ENCODE measurements around the gene CNIH2. TPM values are rescaled to one million over a fixed set of nuclear protein-coding genes. Genes with fewer than 3 reads are reported as not detected.

CNIH2 gene
- total and polyA plus RNA-seq, 2 of the 8 experiments (the other 6 are each of a cell fraction or from before 2014, with no cell fraction given), result 12.5 to 15.8 TPM

DNA sequence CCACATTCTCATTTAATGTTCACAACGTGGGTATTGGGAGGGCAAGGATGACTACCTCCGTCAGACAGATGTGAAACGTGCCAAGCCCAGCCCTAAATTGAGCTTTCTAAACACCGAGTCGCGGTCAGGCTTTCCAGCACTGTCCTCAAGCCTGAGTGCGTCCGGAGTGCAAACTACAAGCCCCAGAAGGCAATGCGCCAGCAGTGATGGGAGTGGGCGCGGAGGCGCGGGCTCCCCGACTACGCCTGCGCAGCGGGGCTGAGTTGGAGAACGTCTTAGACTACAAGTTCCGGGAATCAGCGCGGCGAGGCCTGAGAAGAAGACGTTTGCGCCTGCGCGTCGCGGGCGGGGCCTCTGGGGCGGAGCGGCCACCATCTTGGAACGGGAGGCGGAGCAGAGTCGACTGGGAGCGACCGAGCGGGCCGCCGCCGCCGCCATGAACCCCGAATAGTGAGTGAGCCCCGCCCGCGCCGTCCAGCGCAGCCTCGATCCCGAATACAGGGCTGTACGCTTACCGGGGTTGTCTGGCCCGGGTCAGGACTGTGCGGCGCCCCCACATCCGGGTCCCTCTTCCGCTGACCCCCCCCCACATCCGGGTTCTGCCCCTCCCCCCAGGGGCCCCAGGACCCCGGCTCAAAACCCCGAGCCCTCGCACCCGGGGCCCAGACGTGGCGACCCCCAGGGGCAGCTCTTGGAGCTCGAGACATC is 9.6 kb upstream of the CNIH2 start, which contains the start of gene RAB1B:
Gene RAB1B, plus strand, starts transcription at position 396 of the 708 bp plus-strand sequence. Its CDS starts 41 bp downstream, at position 437.
- Histone ChIP-seq H4K91ac (replicated peaks; ENCODE audit: insufficient read length, low read length) (peak within 1 kb of the TSS; percentile 96), H3K36me3 (ENCODE audit: control insufficient read depth in 2 of 4, insufficient read depth in 4 of 4, low read length in 3 of 4) (peaks cover 10 to 22% (median 16%) of the 10 kb centered on the region in 4 experiments), H3K4me1 (replicated peaks in 1 of 4; ENCODE audit: control insufficient read depth in 3 of 4, insufficient read depth in 4 of 4, low read length in 3 of 4) (peaks cover 0 to 5% (median 3%) of the 10 kb centered on the region in 4 experiments; a peak in 5 of 7 replicates), H3K56ac (replicated peaks; ENCODE audit: insufficient read length, low read depth, low read length) (peak within 1 kb of the TSS; percentile 95), H2BK12ac (ENCODE audit: low read depth, low read length) (no peak within 1 kb of the TSS), H2AK5ac (ENCODE audit: low read depth, low read length) (no peak within 1 kb of the TSS), H2BK120ac (replicated peaks; ENCODE audit: low read depth, low read length) (no peak within 1 kb of the TSS), H3K79me2 (ENCODE audit: control insufficient read depth in 1 of 2, insufficient read depth in 2 of 2, low read length in 2 of 2) (peaks cover 0 to 13% of the 10 kb centered on the region in 2 experiments; a peak in 2 of 4 replicates), H4K8ac (ENCODE audit: extremely low read depth, insufficient read depth, low read length) (peak within 1 kb of the TSS; percentile 97), H3K18ac (ENCODE audit: extremely low read depth, low read length) (peak within 1 kb of the TSS; percentile 95), H3K79me1 (ENCODE audit: low read depth, low read length) (peaks cover 6% of the 10 kb centered on the region; the same call in 1 of the 2 replicates), H3K4ac (replicated peaks; ENCODE audit: insufficient read length, low read depth, low read length) (no peak within 1 kb of the TSS), H4K20me1 (replicated peaks in 1 of 2; ENCODE audit: control insufficient read depth in 1 of 2, insufficient read depth in 2 of 2, low read length in 2 of 2) (peaks cover 5 to 15% of the 10 kb centered on the region in 2 experiments), H2AFZ (ENCODE audit: low read length) (no peak within 1 kb of the TSS), H3K27me3 (replicated peaks in 1 of 4; ENCODE audit: control insufficient read depth in 3 of 4, extremely low read depth in 1 of 4, insufficient read depth in 3 of 4, low read length in 3 of 4) (no peaks in the 10 kb centered on the region), H2BK20ac (ENCODE audit: low read length) (no peak within 1 kb of the TSS), H3K27ac (ENCODE audit: low read depth, low read length) (peak within 1 kb of the TSS; percentile 92; the same call in 1 of the 2 replicates), H3K9me3 (ENCODE audit: insufficient read depth in 2 of 2, low read depth in 1 of 2, low read length in 1 of 2) (no peaks in the 10 kb centered on the region), H3K23me2 (ENCODE audit: low read depth, low read length) (peaks cover 9% of the 10 kb centered on the region), H2BK5ac (ENCODE audit: low read depth, low read length) (peak within 1 kb of the TSS; percentile 98; the same call in 1 of the 2 replicates), H4K5ac (ENCODE audit: insufficient read length, low read depth, low read length) (peak within 1 kb of the TSS; percentile 97), H3K14ac (ENCODE audit: insufficient read length) (no peak within 1 kb of the TSS), H2BK15ac (ENCODE audit: low read length) (no peak within 1 kb of the TSS), H3K9ac (replicated peaks in 1 of 4; ENCODE audit: extremely low read depth in 1 of 4, low read depth in 3 of 4, low read length in 3 of 4) (peak within 1 kb of the TSS; percentile 82 to 97 (median 93)), H3K4me3 (ENCODE audit: extremely low read depth in 1 of 4, insufficient read depth in 2 of 4, low read depth in 3 of 4, low read length in 4 of 4) (peak within 1 kb of the TSS; percentile 57 to 91 (median 82)), H3K4me2 (ENCODE audit: insufficient read depth in 1 of 2, low read depth in 2 of 2, low read length in 2 of 2) (peak within 1 kb of the TSS; percentile 88 to 96), H3K23ac (ENCODE audit: insufficient read length) (no peak within 1 kb of the TSS)
- DNase-seq (ENCODE audit: low read depth in 1 of 2, low spot score in 2 of 2) (peak; percentile 99 to 100), FAIRE-seq (peak; percentile 78)
- ChIA-PET CTCF (ENCODE audit: partially characterized antibody) (interaction anchor here (0.8 to 6.6 kb wide), 13 partner anchors 9 to 380 kb away, joined by 3 to 48 read pairs (median 4); partner anchors contain the start of genes CNIH2, FIBP and YIF1A), POLR2A (ENCODE audit: partially characterized antibody) (interaction anchor here (0.6 to 9.0 kb wide), 13 partner anchors 12 to 353 kb away, joined by 3 to 125 read pairs (median 5); partner anchors contain the start of genes CNIH2, RIN1 and YIF1A)
- WGBS, 2 experiments (ENCODE audit: extremely low coverage in 1 of 2, insufficient coverage in 1 of 2, insufficient read length in 1 of 2, insufficient replicate concordance in 2 of 2, low coverage in 1 of 2, low lambda C conversion rate in 2 of 2, missing lambda C conversion rate in 1 of 2), result 1% methylated on average over 42 of the region's 64 CpGs; no CpG with 5 or more reads in 1 of the 2 experiments
- TF ChIP-seq, protein P1, sequence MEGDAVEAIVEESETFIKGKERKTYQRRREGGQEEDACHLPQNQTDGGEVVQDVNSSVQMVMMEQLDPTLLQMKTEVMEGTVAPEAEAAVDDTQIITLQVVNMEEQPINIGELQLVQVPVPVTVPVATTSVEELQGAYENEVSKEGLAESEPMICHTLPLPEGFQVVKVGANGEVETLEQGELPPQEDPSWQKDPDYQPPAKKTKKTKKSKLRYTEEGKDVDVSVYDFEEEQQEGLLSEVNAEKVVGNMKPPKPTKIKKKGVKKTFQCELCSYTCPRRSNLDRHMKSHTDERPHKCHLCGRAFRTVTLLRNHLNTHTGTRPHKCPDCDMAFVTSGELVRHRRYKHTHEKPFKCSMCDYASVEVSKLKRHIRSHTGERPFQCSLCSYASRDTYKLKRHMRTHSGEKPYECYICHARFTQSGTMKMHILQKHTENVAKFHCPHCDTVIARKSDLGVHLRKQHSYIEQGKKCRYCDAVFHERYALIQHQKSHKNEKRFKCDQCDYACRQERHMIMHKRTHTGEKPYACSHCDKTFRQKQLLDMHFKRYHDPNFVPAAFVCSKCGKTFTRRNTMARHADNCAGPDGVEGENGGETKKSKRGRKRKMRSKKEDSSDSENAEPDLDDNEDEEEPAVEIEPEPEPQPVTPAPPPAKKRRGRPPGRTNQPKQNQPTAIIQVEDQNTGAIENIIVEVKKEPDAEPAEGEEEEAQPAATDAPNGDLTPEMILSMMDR (IDR thresholded peaks at IDR 0.05; ENCODE audit: control extremely low read depth in 1 of 3, insufficient read depth in 1 of 3, low read depth in 1 of 3, low read length in 3 of 3), result no peak; a peak in 1 of 4 replicates
- TF ChIP-seq SRF (IDR thresholded peaks at IDR 0.05; ENCODE audit: low read depth, low read length), result no peak
- TF ChIP-seq TCF12 (IDR thresholded peaks at IDR 0.05; ENCODE audit: low read depth, low read length), result no peak
- TF ChIP-seq SP1 (IDR thresholded peaks at IDR 0.05; ENCODE audit: low read depth, low read length), result 0 out of 2 replicates have a peak, but pooled peaks have one; percentile 38
- TF ChIP-seq, protein P2, sequence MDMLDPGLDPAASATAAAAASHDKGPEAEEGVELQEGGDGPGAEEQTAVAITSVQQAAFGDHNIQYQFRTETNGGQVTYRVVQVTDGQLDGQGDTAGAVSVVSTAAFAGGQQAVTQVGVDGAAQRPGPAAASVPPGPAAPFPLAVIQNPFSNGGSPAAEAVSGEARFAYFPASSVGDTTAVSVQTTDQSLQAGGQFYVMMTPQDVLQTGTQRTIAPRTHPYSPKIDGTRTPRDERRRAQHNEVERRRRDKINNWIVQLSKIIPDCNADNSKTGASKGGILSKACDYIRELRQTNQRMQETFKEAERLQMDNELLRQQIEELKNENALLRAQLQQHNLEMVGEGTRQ (IDR thresholded peaks at IDR 0.05; ENCODE audit: low read length), result no peak
- peak; percentile 95 for TF ChIP-seq YY1 (IDR thresholded peaks at IDR 0.05; ENCODE audit: low read depth, low read length)
- no peak for TF ChIP-seq FOSL1 (IDR thresholded peaks at IDR 0.05; ENCODE audit: insufficient read depth, low read depth, low read length)
- no peak for TF ChIP-seq BCL11A (IDR thresholded peaks at IDR 0.05; ENCODE audit: low read depth in 2 of 2, low read length in 2 of 2)

Data from H1 (cell line).